ENCODE data around the gene ANKRD13B.

The ANKRD13B gene

GRCh38 chr17:29595107-29595942 lies 2.4 kb downstream of the ANKRD13B start:
- DNase-seq (ENCODE audit: low spot score), result no peak
- in situ Hi-C loops (cut with MboI; ENCODE audit: low pct_unique_long_range_greater_than_20kb, low sequenced_read_pairs, unreplicated experiment), result no loop called here
- TF ChIP-seq CTCF (IDR thresholded peaks at IDR 0.05; ENCODE audit: extremely low read depth, insufficient read depth, missing control alignments), result no peak

- in situ Hi-C loops (cut with MboI; ENCODE audit: low pct_unique_long_range_greater_than_20kb, low sequenced_read_pairs, unreplicated experiment), result no loop called here
These were observed 3.2 kb downstream of the ANKRD13B start for GRCh38 chr17:29595943-29596774.

GRCh38 chr17:29596811-29597210 lies 3.9 kb downstream of the ANKRD13B start:
- in situ Hi-C loops (cut with MboI; ENCODE audit: low pct_unique_long_range_greater_than_20kb, low sequenced_read_pairs, unreplicated experiment), result no loop called here
- TF ChIP-seq CTCF (IDR thresholded peaks at IDR 0.05; ENCODE audit: extremely low read depth, insufficient read depth, missing control alignments), result no peak
- DNase-seq (ENCODE audit: low spot score), result no peak

More at GRCh38 chr17:29595943-29596774, 3.2 kb downstream of the ANKRD13B start:
- TF ChIP-seq CTCF (IDR thresholded peaks at IDR 0.05; ENCODE audit: extremely low read depth, insufficient read depth, missing control alignments), result no peak
- DNase-seq (ENCODE audit: low spot score), result no peak

- no peak for TF ChIP-seq CTCF (IDR thresholded peaks at IDR 0.05; ENCODE audit: extremely low read depth, insufficient read depth, missing control alignments)
- in situ Hi-C loops (cut with MboI; ENCODE audit: low pct_unique_long_range_greater_than_20kb, low sequenced_read_pairs, unreplicated experiment), result no loop called here
- DNase-seq (ENCODE audit: low spot score), result no peak
These were observed 4.6 kb downstream of the ANKRD13B start for GRCh38 chr17:29597361-29598172.

GRCh38 chr17:29603109-29603674 lies 10.3 kb downstream of the ANKRD13B start:
- TF ChIP-seq CTCF (IDR thresholded peaks at IDR 0.05; ENCODE audit: extremely low read depth, insufficient read depth, missing control alignments), result no peak
- in situ Hi-C loops (cut with MboI; ENCODE audit: low pct_unique_long_range_greater_than_20kb, low sequenced_read_pairs, unreplicated experiment), result no loop called here
- DNase-seq (ENCODE audit: low spot score), result no peak
